ENCODE data around the gene ZNF467.

DNA sequence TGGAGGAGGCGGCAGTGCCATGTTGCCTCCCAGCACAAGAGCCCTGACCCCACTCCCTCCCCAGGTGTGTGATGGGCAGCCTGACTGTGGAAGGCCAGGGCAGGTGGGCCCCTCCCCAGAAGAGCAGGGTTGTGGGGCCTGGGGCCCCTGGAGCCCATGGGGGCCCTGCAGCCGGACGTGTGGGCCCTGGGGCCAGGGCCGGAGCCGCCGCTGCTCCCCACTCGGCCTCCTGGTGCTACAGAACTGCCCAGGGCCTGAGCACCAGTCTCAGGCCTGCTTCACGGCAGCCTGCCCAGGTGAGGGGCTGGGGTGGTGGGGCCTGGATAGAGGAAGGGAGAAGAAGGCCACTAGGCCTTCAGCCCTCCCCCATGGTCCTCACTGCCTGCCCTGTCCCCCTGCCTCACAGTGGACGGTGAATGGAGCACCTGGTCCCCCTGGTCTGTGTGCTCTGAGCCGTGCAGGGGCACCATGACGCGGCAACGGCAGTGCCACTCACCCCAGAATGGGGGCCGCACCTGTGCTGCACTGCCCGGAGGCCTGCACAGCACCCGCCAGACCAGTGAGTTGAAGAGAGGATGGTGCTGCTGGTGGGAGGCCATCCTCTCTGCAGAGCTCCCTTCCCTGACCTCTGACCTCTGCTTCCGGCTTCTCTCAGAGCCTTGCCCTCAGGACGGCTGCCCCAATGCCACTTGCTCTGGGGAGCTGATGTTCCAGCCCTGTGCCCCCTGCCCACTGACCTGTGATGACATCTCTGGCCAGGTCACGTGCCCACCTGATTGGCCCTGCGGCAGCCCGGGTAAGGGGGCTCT is 18.2 kb upstream of the ZNF467 start:
- TF ChIP-seq, protein P1, sequence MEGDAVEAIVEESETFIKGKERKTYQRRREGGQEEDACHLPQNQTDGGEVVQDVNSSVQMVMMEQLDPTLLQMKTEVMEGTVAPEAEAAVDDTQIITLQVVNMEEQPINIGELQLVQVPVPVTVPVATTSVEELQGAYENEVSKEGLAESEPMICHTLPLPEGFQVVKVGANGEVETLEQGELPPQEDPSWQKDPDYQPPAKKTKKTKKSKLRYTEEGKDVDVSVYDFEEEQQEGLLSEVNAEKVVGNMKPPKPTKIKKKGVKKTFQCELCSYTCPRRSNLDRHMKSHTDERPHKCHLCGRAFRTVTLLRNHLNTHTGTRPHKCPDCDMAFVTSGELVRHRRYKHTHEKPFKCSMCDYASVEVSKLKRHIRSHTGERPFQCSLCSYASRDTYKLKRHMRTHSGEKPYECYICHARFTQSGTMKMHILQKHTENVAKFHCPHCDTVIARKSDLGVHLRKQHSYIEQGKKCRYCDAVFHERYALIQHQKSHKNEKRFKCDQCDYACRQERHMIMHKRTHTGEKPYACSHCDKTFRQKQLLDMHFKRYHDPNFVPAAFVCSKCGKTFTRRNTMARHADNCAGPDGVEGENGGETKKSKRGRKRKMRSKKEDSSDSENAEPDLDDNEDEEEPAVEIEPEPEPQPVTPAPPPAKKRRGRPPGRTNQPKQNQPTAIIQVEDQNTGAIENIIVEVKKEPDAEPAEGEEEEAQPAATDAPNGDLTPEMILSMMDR (IDR thresholded peaks at IDR 0.05; ENCODE audit: low read depth, low read length) = no peak
- no peak for TF ChIP-seq POLR2A (IDR thresholded peaks at IDR 0.05; ENCODE audit: extremely low read depth, insufficient read length)
